Activated CD8-positive, alpha-beta memory T cell treated with anti-CD3 and anti-CD28 coated beads for 4 hours (primary cell): ENCODE results near the gene AQP2.

ENCODE experiments used
- DNase-seq, 2 donors: peaks; one replicate each; pipeline ENCODE4 v3.0.0-alpha.2; 2020; ENCODE audit warnings: low read depth in 2 of 2

AQP2 gene

DNA sequence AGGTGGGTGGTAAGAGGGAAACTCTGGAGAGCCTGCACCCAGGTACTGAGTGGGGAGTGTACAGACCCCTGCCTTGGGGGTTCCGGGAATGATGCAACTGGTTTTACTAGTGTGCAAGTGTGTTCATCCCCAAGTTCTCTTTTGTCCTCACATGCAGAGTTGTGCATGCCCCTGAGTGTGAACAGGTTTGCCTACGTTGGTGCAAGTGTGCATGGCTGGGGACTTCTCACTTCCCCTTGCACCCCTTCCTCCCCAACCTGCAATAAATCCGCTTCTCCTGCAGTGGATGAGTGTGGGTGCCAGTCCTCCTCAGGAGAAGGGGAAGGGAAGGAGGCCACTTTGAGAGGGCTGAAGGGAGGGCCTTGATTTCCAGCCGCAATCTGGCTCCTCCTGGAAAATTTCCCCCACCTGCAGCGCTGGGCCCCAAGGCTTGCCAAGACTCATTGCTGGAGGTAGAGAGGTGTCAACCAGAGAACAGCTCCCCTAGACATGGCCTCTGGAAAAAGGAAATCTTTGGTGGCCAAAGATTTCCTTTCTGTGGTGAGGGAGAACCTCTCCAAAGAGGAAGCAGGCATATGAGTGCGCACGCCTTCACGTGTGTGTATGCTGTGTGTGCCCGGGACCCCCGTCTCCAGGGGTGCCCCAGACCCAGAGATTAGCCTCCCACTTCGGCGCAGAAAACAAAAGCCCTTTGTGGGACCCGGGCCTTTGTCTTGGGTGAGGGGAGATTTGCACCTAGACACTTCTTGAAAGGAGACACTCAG is 5.5 kb downstream of the AQP2 start:
- DNase-seq = no peak

DNA sequence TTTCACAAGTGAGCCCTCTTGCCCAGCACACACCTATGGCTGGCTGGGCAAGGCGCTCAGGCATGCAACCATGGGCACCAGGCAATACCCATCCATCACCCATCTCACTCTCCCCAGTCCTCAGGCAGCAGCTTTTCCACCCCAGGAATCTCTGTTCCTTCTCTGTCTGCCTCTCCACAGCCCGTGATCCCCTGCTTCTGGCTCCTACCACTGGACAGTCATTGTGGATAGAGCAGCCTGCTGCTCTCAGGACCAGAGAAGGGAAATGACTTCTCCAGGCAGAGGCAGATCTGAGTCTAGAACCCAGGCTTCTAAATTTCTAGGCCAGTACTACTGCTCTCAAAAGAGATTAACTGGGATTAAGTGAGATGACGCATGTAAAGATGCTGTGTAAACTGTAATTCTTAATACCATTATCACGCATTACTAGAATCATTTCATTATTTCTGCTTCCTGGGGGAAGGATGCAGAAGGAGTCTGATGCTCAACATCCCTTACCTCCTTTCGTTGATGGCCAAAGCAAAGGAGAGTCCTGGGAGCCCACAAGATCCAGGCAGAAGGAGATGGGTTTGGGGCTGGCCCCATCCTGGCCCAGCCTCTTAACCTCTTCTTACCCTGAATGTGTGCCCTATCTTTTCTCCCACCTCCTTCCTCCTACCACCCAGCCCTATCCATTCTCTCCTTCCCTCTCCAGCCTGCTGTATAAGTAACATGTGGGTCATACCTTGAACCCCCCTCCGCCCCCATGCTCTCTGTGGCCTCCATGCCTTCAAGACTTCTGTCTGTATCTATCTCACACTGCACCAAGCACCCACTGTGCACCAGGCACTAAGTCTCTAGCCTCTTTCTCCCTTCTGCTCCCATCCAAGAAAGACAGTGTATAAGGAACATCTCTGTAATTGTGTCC is 6.4 kb downstream of the AQP2 start:
- DNase-seq = no peak

DNA sequence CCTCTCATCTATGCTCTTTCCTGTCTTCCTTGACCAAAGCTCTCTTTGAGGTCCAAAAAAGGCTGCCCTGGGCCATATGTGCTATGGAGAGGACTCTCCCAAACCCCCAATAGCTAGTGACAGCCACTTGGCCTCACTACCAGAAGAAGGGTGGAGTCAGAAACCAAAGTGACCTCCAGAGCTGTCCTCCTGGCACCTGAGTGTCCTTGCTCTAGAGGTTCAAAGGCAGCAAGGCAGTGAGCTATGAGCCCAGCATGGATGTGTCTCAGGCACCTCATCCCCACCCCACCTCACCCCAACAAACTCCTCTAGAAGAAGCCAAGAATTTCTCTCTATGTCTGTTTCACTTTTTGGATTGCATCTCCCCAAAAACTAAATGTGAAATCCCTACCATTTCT is 7.0 kb downstream of the AQP2 start:
- no peak for DNase-seq

DNA sequence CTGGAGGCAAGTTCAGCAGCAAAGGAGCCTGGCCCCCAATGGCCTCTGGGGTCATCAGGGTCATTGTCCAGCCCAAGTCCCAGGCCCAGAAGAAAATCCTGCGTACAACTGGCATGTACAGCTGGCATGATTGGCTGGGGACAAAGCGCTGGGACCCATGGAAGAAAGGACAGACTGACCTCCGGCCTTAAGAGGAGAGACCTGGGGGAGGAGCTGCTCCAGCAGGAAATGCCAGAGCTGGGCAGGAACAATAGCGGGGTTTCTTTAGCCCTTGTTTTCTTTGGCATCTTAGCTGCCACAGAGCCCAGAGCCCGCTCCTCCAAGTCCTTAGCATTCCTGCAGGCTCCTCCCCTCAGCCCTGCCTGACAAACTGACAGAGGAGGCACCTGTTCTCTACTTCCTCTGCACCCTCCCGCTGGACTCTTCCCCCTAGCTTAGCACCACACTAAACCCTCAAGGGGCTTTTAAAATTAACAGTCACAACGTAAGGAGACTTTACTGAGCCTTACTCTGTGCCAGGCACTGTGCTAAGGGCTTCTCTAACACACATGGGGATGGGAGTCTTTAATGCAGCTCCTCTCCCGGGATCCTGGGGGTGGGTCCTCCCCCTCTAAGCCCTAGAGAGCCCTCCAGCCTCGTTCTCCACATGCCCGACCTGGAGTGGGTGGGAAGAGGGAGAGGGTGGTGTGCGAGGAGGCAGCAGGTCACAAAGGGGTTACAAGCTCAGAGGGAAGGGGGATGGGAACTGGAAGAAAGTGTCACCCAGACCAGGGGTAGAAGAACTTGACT is 9.3 kb downstream of the AQP2 start:
- DNase-seq = no peak

DNA sequence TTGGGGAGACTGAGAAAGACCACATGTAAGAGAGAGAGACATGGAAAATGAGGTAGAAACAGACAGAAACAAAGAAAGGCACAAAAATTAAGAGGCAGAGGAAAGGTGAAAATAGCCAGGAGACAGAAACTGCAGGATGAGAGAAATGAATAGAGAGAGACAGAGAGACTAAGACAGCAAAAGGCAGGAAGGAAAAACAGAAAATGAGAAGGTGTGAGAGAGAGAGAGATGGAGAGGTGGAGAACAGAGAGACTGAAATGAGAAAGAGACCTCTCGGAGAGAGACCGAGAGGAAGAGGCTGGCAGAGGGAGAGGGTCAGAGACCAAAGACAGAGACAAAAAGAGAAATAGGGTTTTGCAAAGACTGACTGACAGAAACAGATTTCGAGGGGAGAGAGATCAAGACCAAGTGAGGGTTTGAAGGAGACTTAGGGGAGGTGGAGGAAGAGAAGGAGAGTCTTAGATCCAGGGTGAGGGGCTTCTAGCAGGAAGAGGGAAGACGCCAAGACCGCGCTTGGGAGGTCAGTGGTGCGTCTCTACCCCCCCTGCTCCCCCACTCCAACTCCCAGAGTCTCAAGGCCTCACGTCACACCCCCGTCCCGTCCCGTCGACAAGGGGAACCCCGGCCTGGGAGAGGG is 10.1 kb downstream of the AQP2 start:
- DNase-seq = no peak

DNA sequence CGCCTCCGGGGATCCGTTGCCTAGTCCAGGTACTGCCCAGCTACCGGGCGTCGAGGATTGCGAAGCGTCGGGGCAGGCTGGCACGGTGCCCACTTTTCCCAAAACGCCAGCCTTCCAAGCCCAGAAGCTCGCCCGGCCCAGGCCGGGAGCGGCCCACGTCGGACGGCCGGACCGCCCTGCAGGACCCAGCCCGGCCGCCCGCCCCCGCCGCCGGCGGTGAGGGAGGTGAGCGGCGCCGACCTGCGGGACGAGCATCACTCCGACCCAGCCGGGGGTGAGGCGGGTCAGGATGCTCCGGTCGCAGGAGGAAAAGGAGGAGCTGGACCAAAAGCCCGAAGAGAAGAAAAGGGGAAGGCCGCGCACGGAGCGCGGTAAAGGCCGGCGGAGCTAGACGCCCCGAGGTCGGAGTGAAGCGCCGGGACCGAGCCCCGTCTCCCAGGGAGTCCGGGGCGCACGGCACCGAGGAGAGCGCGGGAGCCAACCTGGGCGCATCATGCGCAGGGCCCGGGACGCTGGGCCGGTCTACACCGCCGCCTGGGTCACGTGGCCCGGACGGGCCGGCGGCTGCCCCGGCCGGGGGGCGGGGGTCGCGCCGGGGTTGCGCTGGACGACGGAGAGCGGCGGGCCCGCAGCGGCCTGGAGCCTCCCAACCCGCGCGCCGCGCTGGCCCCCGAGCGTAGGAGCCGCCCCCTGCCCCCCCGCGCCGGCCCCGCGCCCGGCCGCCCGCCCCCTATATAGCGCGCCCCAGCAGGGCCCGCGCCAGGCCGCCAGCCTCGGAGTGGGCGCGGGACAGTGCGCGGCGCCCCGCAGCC is 10.8 kb downstream of the AQP2 start, which contains the start of gene AQP5:
TSS of gene AQP5 (plus strand) at position 762 of the 812 bp plus-strand sequence. CDS start 146 bp downstream, outside the sequence.
- DNase-seq = no peak

DNA sequence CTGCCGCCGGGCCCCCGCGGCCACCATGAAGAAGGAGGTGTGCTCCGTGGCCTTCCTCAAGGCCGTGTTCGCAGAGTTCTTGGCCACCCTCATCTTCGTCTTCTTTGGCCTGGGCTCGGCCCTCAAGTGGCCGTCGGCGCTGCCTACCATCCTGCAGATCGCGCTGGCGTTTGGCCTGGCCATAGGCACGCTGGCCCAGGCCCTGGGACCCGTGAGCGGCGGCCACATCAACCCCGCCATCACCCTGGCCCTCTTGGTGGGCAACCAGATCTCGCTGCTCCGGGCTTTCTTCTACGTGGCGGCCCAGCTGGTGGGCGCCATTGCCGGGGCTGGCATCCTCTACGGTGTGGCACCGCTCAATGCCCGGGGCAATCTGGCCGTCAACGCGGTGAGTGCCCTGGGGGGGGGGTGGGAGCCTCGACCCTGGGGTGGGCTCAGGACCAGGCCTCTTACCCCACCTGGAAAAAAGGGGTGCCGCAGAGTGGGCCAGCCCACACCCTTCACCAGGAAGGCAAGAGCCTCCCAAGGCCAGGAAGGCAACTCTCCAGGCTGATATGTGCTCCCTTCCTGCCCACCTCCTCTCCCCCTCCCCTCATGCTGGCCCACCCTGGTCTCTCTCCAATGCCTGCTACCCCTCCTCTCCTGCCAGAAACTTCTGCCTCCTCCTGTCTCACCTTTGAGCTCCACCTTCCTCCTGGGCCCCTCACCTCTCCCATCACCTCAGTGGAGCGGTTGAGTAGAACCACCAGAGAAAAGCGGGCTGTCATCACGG is 11.6 kb downstream of the AQP2 start:
- DNase-seq = no peak

DNA sequence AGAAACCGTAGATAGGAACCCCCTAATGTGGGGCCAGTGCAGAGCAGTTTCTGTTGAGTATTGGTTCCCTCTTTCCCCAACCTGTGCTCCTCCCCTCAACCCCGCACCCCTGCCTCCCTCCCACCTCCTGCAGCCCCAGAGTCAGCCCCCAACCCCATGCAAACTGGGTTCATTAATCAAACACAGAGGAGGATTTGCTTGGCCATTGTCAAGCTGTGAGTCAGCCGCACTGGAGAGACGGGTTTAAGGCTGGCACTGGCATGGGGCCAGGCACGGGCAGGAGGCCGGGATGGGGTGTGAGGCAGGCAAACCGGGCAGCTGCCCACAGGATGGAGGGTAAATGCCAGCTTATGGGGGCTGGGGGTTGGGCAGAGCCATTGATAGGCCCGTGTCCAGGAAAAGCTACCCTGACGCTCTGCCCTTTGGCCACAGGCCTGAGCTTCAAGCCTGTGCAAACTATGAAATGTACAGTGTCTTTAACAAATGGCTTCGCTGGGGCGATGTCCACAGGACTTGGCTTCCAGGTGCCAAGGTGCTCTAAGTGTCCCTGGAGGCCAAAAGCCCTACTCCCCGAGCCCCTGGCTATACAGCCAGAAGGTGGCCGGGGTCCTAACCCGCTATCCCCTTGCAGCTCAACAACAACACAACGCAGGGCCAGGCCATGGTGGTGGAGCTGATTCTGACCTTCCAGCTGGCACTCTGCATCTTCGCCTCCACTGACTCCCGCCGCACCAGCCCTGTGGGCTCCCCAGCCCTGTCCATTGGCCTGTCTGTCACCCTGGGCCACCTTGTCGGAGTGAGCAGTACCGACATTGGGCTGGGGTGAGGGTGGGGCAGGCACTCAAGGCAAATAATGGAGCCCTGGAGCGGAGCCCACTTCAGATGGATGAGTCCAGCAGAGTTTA is 12.6 kb downstream of the AQP2 start:
- DNase-seq = no peak

DNA sequence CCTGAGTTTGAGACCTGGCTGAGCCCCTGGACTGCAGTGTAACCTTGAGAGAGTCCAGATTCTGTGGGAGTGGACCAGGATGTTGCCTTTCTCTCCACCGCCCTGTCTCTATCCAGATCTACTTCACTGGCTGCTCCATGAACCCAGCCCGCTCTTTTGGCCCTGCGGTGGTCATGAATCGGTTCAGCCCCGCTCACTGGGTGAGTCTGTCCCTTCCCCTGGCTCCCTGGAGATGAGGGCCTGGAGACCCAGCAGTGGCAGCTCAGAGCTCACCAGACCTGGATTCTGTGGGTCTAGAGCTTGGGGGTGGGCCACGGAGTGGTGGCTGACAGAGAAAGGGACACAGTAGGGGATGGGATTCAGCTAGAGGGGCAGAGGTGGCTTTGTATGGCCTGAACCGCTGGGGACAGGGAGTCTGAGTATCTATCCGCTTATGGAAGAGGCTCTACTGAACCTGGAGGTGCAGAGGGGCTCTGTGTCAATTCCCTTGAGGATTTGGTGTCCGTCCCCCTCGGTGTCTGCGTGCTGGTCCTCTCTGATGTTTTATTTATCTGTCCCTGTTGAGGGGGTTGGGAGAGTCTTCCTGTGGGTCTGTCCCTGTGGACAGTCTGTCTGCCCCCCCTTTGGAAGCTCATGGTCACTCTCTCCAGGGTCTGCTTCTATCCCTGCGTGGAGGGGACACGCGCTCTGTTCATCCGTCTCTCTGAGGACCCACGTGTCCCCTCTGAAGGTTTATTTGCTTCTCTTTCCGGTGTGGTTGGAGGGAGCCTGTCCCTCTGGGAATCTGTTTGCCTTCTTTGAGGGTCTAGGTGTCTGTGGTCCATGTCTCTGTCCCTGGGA is 13.7 kb downstream of the AQP2 start:
- no peak for DNase-seq

DNA sequence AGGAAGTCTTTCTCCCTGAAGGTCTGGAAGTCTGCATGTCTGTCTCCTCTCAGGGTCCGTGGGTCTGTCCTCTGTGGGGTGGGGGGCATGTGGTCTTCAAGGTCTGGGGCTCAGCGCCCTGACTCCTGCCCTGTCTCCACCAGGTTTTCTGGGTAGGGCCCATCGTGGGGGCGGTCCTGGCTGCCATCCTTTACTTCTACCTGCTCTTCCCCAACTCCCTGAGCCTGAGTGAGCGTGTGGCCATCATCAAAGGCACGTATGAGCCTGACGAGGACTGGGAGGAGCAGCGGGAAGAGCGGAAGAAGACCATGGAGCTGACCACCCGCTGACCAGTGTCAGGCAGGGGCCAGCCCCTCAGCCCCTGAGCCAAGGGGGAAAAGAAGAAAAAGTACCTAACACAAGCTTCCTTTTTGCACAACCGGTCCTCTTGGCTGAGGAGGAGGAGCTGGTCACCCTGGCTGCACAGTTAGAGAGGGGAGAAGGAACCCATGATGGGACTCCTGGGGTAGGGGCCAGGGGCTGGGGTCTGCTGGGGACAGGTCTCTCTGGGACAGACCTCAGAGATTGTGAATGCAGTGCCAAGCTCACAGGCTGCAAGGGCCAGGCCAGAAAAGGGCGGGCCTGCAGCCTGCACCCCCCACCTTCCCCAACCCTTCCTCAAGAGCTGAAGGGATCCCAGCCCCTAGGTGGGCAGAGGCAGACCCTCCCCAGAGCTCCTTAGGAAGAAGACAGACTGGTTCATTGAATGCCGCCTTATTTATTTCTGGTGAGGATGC is 14.5 kb downstream of the AQP2 start:
- no peak for DNase-seq

DNA sequence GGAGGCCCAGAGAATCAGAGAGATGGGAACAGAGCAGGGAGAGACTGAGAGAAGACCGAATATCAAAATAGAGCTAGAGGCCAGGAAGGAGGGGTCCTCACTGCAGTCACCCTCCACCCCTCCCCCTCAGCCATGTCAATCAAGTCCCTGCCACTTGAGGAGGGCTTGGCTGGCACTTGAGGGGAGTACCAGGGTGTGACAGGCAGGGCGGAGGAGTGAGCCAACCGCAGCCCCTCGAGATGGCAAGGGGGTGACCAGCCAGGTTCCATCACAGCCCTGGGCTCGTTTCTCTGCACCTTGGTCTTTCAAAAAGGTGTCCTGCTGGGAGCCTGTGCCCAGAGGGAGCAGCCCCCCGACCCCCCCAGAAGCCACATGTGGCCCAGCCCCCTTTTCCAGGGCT is 15.3 kb downstream of the AQP2 start:
- DNase-seq = no peak

DNA sequence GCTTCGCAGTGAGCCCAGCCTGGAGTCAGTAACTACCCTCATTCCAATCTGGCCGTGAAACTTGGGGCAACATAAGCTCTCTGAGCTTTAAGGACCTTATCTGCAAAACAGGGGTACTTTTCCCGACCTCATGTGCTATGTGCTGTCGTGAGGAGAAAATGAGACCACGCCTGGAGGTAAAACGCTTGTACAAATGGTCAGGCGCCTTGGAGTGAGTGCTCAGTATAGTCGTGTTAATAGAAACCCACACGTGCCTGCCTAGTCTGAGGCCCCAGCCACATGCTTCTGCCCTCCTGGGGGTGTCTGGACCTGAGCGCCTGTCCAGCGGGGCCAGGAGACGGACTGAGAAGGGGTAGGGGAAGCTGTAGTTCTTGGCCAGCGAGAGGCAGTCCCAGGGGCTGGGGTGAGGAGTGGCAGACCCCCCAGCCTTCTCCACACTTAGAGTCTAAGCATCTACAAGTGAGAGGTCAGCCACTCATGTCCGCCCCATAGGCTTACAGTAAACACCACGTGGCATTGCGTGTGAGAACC is 16.0 kb downstream of the AQP2 start:
- no peak for DNase-seq

DNA sequence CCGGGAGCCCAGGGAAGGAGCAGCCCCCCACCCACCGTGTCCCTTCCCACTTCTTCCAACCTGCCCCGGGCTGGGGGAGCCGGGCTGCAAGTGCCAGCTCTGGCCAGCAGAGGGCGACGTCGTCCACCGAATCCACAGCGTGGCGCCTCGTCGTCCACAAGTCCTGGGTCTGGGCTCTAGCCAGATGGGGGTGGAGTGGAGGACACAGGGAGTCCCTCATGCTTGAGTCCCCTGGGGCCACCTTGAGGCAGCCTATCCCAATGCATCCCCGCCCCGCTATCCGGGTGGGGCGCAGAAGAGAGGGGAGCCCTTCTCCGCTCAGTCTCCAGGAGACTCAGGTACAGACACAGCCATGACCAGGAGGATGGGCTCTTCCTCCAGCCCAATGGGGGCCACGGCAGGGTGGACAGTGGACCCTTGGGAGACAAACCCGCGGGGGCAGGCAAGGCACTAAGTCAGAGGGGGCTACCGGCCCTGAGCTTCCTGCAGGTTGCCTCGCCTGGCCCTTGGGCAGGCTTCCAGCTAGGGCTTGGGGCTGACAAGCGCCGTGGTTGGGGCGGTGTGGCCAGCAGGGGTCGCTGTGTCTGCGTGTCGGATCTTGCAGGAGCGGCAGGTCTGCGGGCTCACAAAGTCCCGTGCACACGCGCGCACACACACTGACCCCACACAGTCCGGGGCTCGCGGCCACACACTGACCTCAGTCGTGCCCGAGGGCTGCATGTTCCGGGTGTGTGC is 16.7 kb downstream of the AQP2 start:
- DNase-seq = peak; percentile 77 to 84

DNA sequence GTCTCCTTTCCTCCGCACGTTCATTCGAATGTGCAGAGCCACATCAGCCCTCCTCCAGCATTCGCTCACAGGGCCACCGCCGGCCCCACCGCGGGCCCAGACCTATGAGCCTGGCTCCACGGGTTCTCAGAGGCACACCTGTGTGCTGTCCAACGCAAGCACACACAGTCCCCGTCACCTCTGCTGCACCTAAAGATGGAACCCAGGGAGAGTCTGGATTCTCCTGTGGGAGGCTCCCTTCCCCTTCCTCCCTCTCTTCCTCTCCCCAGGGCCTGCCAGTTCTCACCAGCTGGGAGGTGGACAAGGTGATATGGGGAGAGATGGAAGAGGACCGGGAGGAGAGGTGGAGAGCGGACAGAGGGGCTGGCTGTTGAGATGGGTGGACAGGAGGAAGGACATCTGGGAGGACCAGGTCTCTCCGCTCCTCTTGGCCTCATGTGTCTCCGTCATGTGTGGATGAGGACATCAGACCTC is 17.3 kb downstream of the AQP2 start:
- DNase-seq = no peak

DNA sequence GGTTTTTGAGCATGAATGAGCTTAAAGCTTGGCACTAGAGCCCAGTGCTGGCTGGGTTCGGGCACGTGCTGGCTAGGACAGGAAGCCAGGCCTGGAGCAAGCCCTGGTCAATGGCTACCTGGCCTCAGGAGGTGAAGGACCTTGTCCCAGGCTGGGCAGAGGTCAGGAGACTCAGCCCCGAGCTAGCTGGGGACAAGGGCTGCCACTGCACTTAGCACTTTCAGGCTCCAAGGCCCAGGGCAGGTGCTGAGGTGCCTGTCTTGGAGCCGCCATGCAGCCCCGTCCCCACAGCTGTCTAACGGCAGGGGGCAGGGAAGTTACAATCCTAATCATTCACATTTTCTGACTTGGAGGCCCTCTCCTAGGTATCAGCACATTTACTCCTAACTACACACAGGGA is 17.9 kb downstream of the AQP2 start:
- DNase-seq = no peak

DNA sequence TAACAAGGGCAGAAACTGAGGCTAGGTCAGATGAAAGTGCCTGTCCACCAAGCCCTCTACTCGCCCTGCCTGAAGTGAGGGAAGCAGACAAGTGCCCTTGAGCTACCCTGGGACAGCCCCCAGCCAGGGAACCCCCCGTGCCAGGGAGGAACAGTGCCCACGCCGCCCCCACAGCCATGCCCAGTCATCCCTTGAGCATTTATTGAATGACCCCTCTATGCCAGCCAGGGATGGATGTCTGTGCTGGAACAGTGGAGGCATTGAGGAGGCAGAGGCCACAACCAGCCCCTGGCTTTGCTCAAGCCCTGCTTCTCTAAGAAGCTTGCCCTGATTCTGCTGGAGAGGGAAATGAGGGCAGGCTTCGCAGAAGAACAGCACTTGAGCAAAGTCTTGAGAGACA is 18.5 kb downstream of the AQP2 start:
- DNase-seq = no peak
